ENCODE results near the gene FGD5.

The FGD5 gene

DNA sequence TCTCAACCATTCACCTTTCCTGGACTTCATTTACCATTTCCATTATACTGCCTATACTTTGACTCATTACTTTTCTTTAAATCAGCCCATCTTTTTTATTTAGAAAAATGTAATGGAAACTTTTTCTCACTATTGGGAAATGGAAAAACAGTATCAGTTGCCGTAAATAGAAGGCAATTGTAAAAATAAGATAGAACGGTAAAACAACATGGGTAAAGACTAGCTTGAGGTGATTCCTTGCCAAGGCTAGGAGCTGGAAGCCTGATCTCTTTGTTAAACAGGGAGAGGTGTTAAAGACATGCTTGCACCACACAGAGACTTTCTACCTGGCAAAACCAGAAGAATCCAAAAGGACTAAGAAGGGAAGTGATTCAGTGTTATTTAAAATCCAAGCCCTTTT is 5.9 kb downstream of the FGD5 start:
- TF ChIP-seq, protein P1, sequence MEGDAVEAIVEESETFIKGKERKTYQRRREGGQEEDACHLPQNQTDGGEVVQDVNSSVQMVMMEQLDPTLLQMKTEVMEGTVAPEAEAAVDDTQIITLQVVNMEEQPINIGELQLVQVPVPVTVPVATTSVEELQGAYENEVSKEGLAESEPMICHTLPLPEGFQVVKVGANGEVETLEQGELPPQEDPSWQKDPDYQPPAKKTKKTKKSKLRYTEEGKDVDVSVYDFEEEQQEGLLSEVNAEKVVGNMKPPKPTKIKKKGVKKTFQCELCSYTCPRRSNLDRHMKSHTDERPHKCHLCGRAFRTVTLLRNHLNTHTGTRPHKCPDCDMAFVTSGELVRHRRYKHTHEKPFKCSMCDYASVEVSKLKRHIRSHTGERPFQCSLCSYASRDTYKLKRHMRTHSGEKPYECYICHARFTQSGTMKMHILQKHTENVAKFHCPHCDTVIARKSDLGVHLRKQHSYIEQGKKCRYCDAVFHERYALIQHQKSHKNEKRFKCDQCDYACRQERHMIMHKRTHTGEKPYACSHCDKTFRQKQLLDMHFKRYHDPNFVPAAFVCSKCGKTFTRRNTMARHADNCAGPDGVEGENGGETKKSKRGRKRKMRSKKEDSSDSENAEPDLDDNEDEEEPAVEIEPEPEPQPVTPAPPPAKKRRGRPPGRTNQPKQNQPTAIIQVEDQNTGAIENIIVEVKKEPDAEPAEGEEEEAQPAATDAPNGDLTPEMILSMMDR (IDR thresholded peaks at IDR 0.05; ENCODE audit: low read depth, low read length, missing control alignments): no peak
- no peak overlapping the region for H3K4me3 ChIP-seq (replicated peaks; ENCODE audit: low read depth, low read length)
- DNase-seq (ENCODE audit: extremely low read depth, low read depth): no peak

DNA sequence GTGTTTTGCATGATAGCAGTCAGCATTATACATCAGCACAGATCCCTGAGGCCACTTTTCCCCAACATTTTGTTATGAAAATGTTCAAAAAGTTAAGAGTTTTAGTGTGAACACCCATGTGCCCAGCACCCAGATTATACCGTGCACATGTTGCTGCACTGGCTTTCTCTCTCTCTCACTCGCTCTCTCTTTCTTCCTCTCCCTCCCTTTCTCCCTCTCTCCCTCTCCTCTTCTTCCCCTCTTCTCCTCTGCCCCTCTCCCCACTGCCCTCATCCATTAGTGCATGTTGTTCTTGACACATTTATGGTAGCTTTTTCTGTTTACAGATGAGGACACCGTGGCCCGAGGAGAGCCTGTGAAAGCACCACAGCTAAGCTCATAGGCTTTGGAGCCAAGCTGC is 7.3 kb downstream of the FGD5 start:
- TF ChIP-seq, protein P1 (IDR thresholded peaks at IDR 0.05; ENCODE audit: low read depth, low read length, missing control alignments): no peak
- DNase-seq (ENCODE audit: extremely low read depth, low read depth): no peak
- H3K4me3 ChIP-seq (replicated peaks; ENCODE audit: low read depth, low read length): no peak overlapping the region

DNA sequence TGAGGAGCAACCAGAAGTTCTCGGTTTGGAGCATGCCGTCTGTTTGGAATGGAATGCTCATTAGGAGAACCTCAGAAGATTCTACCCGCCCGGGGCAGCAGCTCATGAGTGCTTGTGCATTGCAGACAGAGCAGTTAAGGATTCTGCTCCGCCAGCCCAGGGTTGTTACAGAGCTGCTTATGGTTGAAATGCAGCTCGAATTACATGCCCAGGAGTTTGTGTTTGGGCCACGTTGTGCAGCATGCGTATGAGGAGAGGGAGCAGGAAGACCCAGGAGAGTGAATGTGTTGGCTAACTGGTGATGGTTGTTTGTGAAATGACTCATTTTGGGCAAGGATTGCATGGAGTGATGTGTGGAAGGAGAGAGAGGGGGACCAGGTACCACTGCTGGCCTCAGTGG is 9.0 kb downstream of the FGD5 start:
- H3K4me3 ChIP-seq (replicated peaks; ENCODE audit: low read depth, low read length): no peak overlapping the region
- no peak for DNase-seq (ENCODE audit: extremely low read depth, low read depth)
- TF ChIP-seq, protein P1 (IDR thresholded peaks at IDR 0.05; ENCODE audit: low read depth, low read length, missing control alignments): no peak

DNA sequence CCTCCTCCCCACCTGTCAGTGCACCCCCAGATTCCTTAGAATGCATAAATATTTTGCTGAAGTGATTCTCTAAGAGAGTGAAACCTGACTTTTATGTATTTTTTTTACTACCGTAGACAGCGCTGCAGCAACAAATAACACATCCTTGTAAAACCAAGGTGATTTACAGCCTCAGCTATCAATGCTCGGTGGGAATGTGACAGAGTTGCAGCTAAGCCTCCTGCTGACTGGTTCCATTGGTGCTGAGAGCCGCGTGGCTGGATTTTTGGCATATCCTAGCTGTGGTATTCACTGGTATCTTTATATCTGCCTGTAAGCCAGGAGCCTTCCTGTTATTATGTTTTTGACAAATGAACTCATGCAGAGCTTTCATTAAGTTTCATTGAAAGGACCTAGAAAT is 11.0 kb downstream of the FGD5 start:
- TF ChIP-seq, protein P1 (IDR thresholded peaks at IDR 0.05; ENCODE audit: low read depth, low read length, missing control alignments): no peak
- DNase-seq (ENCODE audit: extremely low read depth, low read depth): no peak
- H3K4me3 ChIP-seq (replicated peaks; ENCODE audit: low read depth, low read length): no peak overlapping the region

DNA sequence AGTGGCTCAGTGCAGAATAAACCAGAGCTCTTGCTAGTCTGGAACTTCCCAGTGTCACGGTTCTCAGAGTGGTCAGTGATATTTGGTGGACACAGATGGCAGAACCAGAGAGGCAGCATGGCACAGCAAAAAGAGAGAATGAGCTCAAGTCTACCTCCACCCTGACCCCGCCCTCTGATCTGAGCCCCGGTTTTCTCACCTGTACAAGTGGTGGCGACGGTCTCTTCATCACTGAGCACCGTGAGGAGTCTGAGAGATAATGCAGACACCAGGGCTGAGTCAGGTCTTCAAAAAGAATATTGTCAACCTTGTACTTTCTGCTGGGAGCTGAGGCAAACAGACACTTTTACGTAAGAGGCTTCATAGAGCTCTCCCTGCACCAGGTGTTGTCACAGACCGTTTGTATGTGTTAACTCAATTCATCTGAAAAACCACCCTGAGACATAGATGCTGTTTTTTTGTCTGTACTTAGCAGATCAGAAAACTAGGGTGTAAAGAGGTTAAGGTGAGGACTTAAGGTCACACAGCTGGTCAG is 13.2 kb downstream of the FGD5 start:
- TF ChIP-seq, protein P1 (IDR thresholded peaks at IDR 0.05; ENCODE audit: low read depth, low read length, missing control alignments): no peak
- H3K4me3 ChIP-seq (replicated peaks; ENCODE audit: low read depth, low read length): no peak overlapping the region
- no peak for DNase-seq (ENCODE audit: extremely low read depth, low read depth)

DNA sequence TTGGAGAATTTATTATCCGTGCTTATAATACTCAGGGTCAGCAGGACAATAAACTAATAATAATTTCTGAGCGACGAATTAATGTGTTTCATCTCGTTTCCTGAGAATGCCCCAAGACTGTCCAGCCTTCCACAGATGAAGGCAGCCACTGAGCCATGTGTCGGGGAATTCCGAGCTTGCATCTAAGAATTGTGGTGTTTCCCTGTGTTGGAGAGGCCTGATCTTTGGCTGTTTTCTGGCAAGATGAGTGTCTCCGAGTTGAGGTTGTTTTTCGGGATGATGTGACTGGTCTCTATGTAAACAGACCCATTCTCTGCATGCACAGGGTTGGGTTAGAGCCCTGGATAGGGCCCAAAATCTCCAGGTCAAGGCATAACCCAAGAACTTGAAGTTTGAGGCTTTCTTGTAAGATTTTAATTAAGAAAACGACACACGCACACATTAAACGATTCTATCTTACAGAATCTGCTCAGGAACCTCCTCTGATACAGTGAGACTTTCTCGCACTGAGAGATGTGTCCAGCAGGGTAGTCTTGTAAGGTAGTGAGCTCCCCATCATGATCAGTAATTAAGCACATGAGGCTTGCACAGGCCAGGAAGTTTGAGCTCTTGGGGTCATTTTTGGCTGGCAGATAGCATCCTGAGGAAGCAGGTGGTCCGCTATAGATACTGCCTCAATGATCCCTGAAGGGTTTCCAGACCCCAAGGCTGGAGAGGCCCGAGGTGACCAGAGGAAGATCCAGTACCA is 14.4 kb downstream of the FGD5 start:
- no peak overlapping the region for H3K4me3 ChIP-seq (replicated peaks; ENCODE audit: low read depth, low read length)
- TF ChIP-seq, protein P1 (IDR thresholded peaks at IDR 0.05; ENCODE audit: low read depth, low read length, missing control alignments): no peak
- DNase-seq (ENCODE audit: extremely low read depth, low read depth): no peak
